H9 (cell line): ENCODE data around the gene EXOC2. TPM values are rescaled to one million over a fixed set of nuclear protein-coding genes. Genes with fewer than 3 reads are reported as not detected.

Source experiments
- DNase-seq: peaks from one replicate; pipeline ENCODE4 v3.0.0-alpha.2; 2017
- H2AFZ ChIP-seq: one replicate; pipeline ENCODE4 v1.6.1; 2013; ENCODE audit warnings: mild to moderate bottlenecking, low read length, control low read depth, moderate library complexity
- H2AK5ac ChIP-seq: 2 replicates; pipeline ENCODE4 v1.6.1; 2013; ENCODE audit warnings: low read length, control low read depth, mixed read lengths; ENCODE audit not compliant: insufficient read length
- H2BK120ac ChIP-seq: one replicate; pipeline ENCODE4 v1.6.1; 2013; ENCODE audit warnings: low read depth, mild to moderate bottlenecking, low read length, control low read depth, inconsistent platforms; ENCODE audit not compliant: poor library complexity, severe bottlenecking
- H2BK12ac ChIP-seq: 2 replicates; pipeline ENCODE4 v1.6.1; 2013; ENCODE audit warnings: low read length, control low read depth, mixed read lengths, low read depth; ENCODE audit not compliant: insufficient read length
- H2BK15ac ChIP-seq: 2 replicates; pipeline ENCODE4 v1.6.1; 2013; ENCODE audit warnings: low read depth, low read length, control low read depth
- H2BK20ac ChIP-seq: one replicate; pipeline ENCODE4 v1.6.1; 2013; ENCODE audit warnings: low read depth, mild to moderate bottlenecking, low read length, control low read depth, inconsistent platforms; ENCODE audit not compliant: poor library complexity, severe bottlenecking
- H2BK5ac ChIP-seq: 2 replicates; pipeline ENCODE4 v1.6.1; 2013; ENCODE audit warnings: low read length, control low read depth, mixed read lengths; ENCODE audit not compliant: insufficient read length
- H3K14ac ChIP-seq: 2 replicates; pipeline ENCODE4 v1.6.1; 2013; ENCODE audit warnings: low read length, control low read depth; ENCODE audit not compliant: insufficient read depth
- H3K18ac ChIP-seq: 2 replicates; pipeline ENCODE4 v1.6.1; 2013; ENCODE audit warnings: low read depth, mild to moderate bottlenecking, mixed read lengths, low read length, control low read depth; ENCODE audit not compliant: insufficient read length
- H3K23ac ChIP-seq: 2 replicates; pipeline ENCODE4 v1.6.1; 2013; ENCODE audit warnings: low read length, control low read depth, mixed read lengths, low read depth; ENCODE audit not compliant: insufficient read length
- H3K23me2 ChIP-seq: 2 replicates; pipeline ENCODE4 v1.6.1; 2013; ENCODE audit warnings: low read depth, mild to moderate bottlenecking, mixed read lengths, low read length, control low read depth; ENCODE audit not compliant: insufficient read length, poor library complexity, severe bottlenecking
- H3K27ac ChIP-seq: 2 replicates; pipeline ENCODE4 v1.5.1; 2013; ENCODE audit warnings: low read length, control low read depth, mixed read lengths, low read depth; ENCODE audit not compliant: insufficient read length
- H3K27me3 ChIP-seq: 2 replicates; pipeline ENCODE4 v1.6.1; 2013; ENCODE audit warnings: low read length, control low read depth, inconsistent platforms; ENCODE audit not compliant: insufficient read depth
- H3K4ac ChIP-seq: 2 replicates; pipeline ENCODE4 v1.6.1; 2013; ENCODE audit warnings: low read depth, mild to moderate bottlenecking, control low read depth, inconsistent platforms, low read length, moderate library complexity
- H3K4me1 ChIP-seq: 2 replicates; pipeline ENCODE4 v1.6.1; 2013; ENCODE audit warnings: low read length, control low read depth, inconsistent platforms; ENCODE audit not compliant: insufficient read depth
- H3K4me2 ChIP-seq: 2 replicates; pipeline ENCODE4 v1.6.1; 2013; ENCODE audit warnings: low read length, control low read depth, mixed read lengths; ENCODE audit not compliant: insufficient read length, insufficient read depth
- H3K56ac ChIP-seq: 2 replicates; pipeline ENCODE4 v1.6.1; 2013; ENCODE audit warnings: low read depth, mild to moderate bottlenecking, mixed read lengths, low read length, control low read depth; ENCODE audit not compliant: insufficient read length
- H3K79me1 ChIP-seq: 2 replicates; pipeline ENCODE4 v1.6.1; 2013; ENCODE audit warnings: low read depth, mild to moderate bottlenecking, moderate library complexity, low read length, control low read depth, inconsistent platforms; ENCODE audit not compliant: insufficient read depth, poor library complexity, severe bottlenecking
- H3K79me2 ChIP-seq: 2 replicates; pipeline ENCODE4 v1.6.1; 2013; ENCODE audit warnings: low read length, control low read depth, inconsistent platforms; ENCODE audit not compliant: insufficient read depth
- H3K9ac ChIP-seq: 2 replicates; pipeline ENCODE4 v1.6.1; 2013; ENCODE audit warnings: low read length, control low read depth, mixed read lengths; ENCODE audit not compliant: insufficient read length; ENCODE audit errors: extremely low read depth
- H3K9me3 ChIP-seq: one replicate; pipeline ENCODE4 v1.6.1; 2013; ENCODE audit warnings: low read depth, low read length, inconsistent platforms; ENCODE audit not compliant: control insufficient read depth
- H3T11ph ChIP-seq: one replicate; pipeline ENCODE4 v1.6.1; 2013; ENCODE audit warnings: mild to moderate bottlenecking, low read length, control low read depth, inconsistent platforms
- H4K20me1 ChIP-seq: one replicate; pipeline ENCODE4 v1.6.1; 2013; ENCODE audit not compliant: control insufficient read depth, insufficient read length, insufficient read depth
- H4K5ac ChIP-seq: 2 replicates; pipeline ENCODE4 v1.6.1; 2013; ENCODE audit warnings: low read depth, mild to moderate bottlenecking, mixed read lengths, low read length, control low read depth; ENCODE audit not compliant: insufficient read length
- H4K8ac ChIP-seq: replicated peaks from 2 replicates; pipeline ENCODE4 v1.6.1; 2013; ENCODE audit warnings: low read length, control low read depth, mixed read lengths, low read depth; ENCODE audit not compliant: insufficient read length
- H4K91ac ChIP-seq: 2 replicates; pipeline ENCODE4 v1.6.1; 2013; ENCODE audit warnings: low read depth, mild to moderate bottlenecking, moderate library complexity, mixed read lengths, low read length, control low read depth; ENCODE audit not compliant: insufficient read length
- H3K27ac Mint-ChIP-seq, 3 experiments: 2 replicates in 2 of 3; 3 replicates in 1 of 3; pipeline ENCODE4 v1.8.0; 2020 to 2021; ENCODE audit warnings: mixed read lengths in 3 of 3, mild to moderate bottlenecking in 1 of 3, moderate library complexity in 1 of 3
- H3K27me3 Mint-ChIP-seq: 2 replicates; pipeline ENCODE4 v1.8.0; 2021; ENCODE audit warnings: low read depth, mild to moderate bottlenecking, moderate library complexity, mixed read lengths
- H3K36me3 Mint-ChIP-seq, 3 experiments: 2 replicates in 2 of 3; 3 replicates in 1 of 3; pipeline ENCODE4 v1.8.0; 2020 to 2021; ENCODE audit warnings: low read depth in 3 of 3, mixed read lengths in 3 of 3; ENCODE audit not compliant: insufficient read depth in 1 of 3
- H3K4me1 Mint-ChIP-seq, 2 experiments: 2 replicates each; pipeline ENCODE4 v1.8.0; 2020; ENCODE audit warnings: mixed read lengths in 2 of 2
- H3K4me3 Mint-ChIP-seq, 2 experiments: 2 replicates in 1 of 2; 3 replicates in 1 of 2; pipeline ENCODE4 v1.8.0; 2020 to 2021; ENCODE audit warnings: mild to moderate bottlenecking in 2 of 2, mixed read lengths in 2 of 2, moderate library complexity in 1 of 2
- H3K9me3 Mint-ChIP-seq, 2 experiments: 2 replicates in 1 of 2; 3 replicates in 1 of 2; pipeline ENCODE4 v1.8.0; 2020; ENCODE audit warnings: mild to moderate bottlenecking in 2 of 2, mixed read lengths in 2 of 2, moderate library complexity in 1 of 2
- WGBS: extraction: QIAGEN DNeasy Blood & Tissue Kit; methylation state at CpG from one replicate; pipeline ENCODE4 v1.1.7; 2013; ENCODE audit warnings: missing lambda C conversion rate, low lambda C conversion rate, mixed read lengths; ENCODE audit not compliant: insufficient read length; ENCODE audit errors: extremely low coverage; 5-methylcytosine and 5-hydroxymethylcytosine counted together
- total RNA-seq: library from RNA; stranded (reverse); gene quantifications from 2 replicates; pipeline ENCODE4 v1.2.1, GENCODE V29; 2021
- TF ChIP-seq, protein P1 (sequence below): fragments of 200-600 bp; sonication (generic); conservative IDR thresholded peaks from 3 replicates; pipeline ENCODE4 v1.8.0; 2021; ENCODE audit warnings: antibody characterized with exemption, mild to moderate bottlenecking

The EXOC2 gene
- total RNA-seq, 1 experiment from 2014 or later: 29.9 TPM

DNA sequence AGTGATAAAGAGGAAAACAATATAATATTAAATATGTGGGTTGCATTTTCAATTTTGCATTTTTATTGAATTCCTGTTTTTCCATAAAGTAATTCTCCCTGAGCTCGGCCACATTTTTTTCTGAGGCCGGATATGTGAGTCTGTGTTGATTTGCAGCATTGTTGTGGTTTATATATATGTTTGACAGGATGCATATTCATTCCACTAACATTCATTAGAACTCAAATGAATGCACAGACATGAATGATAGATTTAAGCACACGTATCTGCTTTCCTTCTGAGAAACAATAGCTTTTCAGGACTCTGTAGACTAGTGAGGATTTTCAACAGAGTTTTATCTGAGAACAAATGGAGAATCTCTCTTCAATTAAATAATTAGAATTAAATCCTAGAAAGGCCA lies 10.6 kb upstream of the EXOC2 start:
- WGBS: no CpG with 5 or more reads among the region's 3 CpGs
- H3K4me2 ChIP-seq: no peak overlapping the region
- no peak overlapping the region for H3K27ac ChIP-seq
- H3K14ac ChIP-seq: no peak overlapping the region
- no peaks in the 10 kb centered on the region for H3K79me2 ChIP-seq
- no peak overlapping the region for H2AFZ ChIP-seq
- TF ChIP-seq, protein P1, sequence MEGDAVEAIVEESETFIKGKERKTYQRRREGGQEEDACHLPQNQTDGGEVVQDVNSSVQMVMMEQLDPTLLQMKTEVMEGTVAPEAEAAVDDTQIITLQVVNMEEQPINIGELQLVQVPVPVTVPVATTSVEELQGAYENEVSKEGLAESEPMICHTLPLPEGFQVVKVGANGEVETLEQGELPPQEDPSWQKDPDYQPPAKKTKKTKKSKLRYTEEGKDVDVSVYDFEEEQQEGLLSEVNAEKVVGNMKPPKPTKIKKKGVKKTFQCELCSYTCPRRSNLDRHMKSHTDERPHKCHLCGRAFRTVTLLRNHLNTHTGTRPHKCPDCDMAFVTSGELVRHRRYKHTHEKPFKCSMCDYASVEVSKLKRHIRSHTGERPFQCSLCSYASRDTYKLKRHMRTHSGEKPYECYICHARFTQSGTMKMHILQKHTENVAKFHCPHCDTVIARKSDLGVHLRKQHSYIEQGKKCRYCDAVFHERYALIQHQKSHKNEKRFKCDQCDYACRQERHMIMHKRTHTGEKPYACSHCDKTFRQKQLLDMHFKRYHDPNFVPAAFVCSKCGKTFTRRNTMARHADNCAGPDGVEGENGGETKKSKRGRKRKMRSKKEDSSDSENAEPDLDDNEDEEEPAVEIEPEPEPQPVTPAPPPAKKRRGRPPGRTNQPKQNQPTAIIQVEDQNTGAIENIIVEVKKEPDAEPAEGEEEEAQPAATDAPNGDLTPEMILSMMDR: no peak
- Mint-ChIP-seq H3K27me3 (no peaks in the 10 kb centered on the region; the same call in 1 of the 2 replicates), H3K4me3 (no peak overlapping the region), H3K27ac (no peak overlapping the region), H3K4me1 (peaks cover 30 to 60% of the 10 kb centered on the region in 2 experiments), H3K36me3 (no peaks in the 10 kb centered on the region), H3K9me3 (no peaks in the 10 kb centered on the region; a peak in 1 of 5 replicates)
- H3K4ac ChIP-seq: no peak overlapping the region
- no peak overlapping the region for H4K5ac ChIP-seq
- H2BK20ac ChIP-seq: no peak overlapping the region
- no peak overlapping the region for H4K8ac ChIP-seq
- DNase-seq: no peak
- no peaks in the 10 kb centered on the region for H3K79me1 ChIP-seq
- H3K18ac ChIP-seq: no peak overlapping the region
- H4K91ac ChIP-seq: no peak overlapping the region
- no peaks in the 10 kb centered on the region for H3K23me2 ChIP-seq
- H3K56ac ChIP-seq: no peak overlapping the region
- H4K20me1 ChIP-seq: no peaks in the 10 kb centered on the region
- H2BK15ac ChIP-seq: no peak overlapping the region
- H2BK5ac ChIP-seq: no peak overlapping the region
- H3K23ac ChIP-seq: no peak overlapping the region
- H2AK5ac ChIP-seq: no peak overlapping the region
- H3K27me3 ChIP-seq: no peaks in the 10 kb centered on the region
- H3K4me1 ChIP-seq: peaks cover 8% of the 10 kb centered on the region
- H3K9ac ChIP-seq: no peak overlapping the region
- no peak overlapping the region for H2BK12ac ChIP-seq
- no peak overlapping the region for H2BK120ac ChIP-seq
- H3K9me3 ChIP-seq: no peaks in the 10 kb centered on the region
- H3T11ph ChIP-seq: no peak overlapping the region
